Psoas muscle (tissue), 8 donors: Measurements from ENCODE around the gene PHLPP1. TPM values are rescaled to one million over a fixed set of nuclear protein-coding genes. Genes with fewer than 3 reads are reported as not detected.

Experiments used
- ATAC-seq, 4 donors: fragments of 200-7000 bp; cut with Tn5 transposase; one replicate each; pipeline ENCODE4 v1.9.1; 2020; ENCODE audit warnings: moderate library complexity in 3 of 4, mild to moderate bottlenecking in 2 of 4
- DNase-seq, 2 donors: peaks; one replicate each; pipeline ENCODE4 v3.0.0-alpha.2; 2020
- H3K27ac ChIP-seq: fragments of 200-600 bp; one replicate; pipeline ENCODE4 v1.8.0; 2022
- H3K27me3 ChIP-seq, 3 donors: fragments of 200-600 bp in 1 of 3; one replicate each; pipeline versions ENCODE4 v1.6.1 to v1.8.0; 2013 to 2022; ENCODE audit warnings: low read length in 2 of 3, mild to moderate bottlenecking in 2 of 3, moderate library complexity in 1 of 3; ENCODE audit not compliant: insufficient read depth in 3 of 3
- H3K36me3 ChIP-seq, 2 donors: fragments of 200-600 bp in 1 of 2; one replicate each; pipeline versions ENCODE4 v1.6.1 to v1.8.0; 2013 to 2022; ENCODE audit warnings: low read depth in 1 of 2, mild to moderate bottlenecking in 1 of 2, moderate library complexity in 1 of 2; ENCODE audit not compliant: insufficient read depth in 1 of 2
- H3K4me1 ChIP-seq: fragments of 200-600 bp; one replicate; pipeline ENCODE4 v1.8.0; 2022
- H3K4me3 ChIP-seq: fragments of 200-600 bp; one replicate; pipeline ENCODE4 v1.8.0; 2022; ENCODE audit warnings: mild to moderate bottlenecking
- H3K9me3 ChIP-seq: fragments of 200-600 bp; one replicate; pipeline ENCODE4 v1.8.0; 2022
- CTCF ChIP-seq: fragments of 200-600 bp; IDR thresholded peaks from one replicate; pipeline ENCODE4 v1.8.0; 2022; ENCODE audit warnings: antibody characterized with exemption
- WGBS, 3 donors: extraction: QIAGEN DNeasy Blood & Tissue Kit; methylation state at CpG; one replicate each; pipeline versions ENCODE4 v1.1.6 to v1.1.7; 2013; 5-methylcytosine and 5-hydroxymethylcytosine counted together
- intact Hi-C, 2 donors: fragments of 100-400 bp; cut with DNase I; formaldehyde crosslinking; loops; one replicate each; pipeline versions ENCODE4 v1.11.0 to v1.14.2; 2022
- polyA plus RNA-seq, 3 donors: library from polyadenylated mRNA; stranded (reverse); fragments of 200-250 nt; gene quantifications; one replicate each; pipeline ENCODE4 v1.2.3, GENCODE V29; 2013
- total RNA-seq, 4 donors: library from RNA; stranded (reverse); fragmentation: NEBNext Ultra II Directional in 2 of 4; extraction: Animal tissue kit (Norgen Biotek cat#: 25700) in 2 of 4; gene quantifications; one replicate each; pipeline versions ENCODE4 v1.2.1 to v1.2.4, GENCODE V29; 2021 to 2023
- donor health status: healthy with polysubstance abuse.
- donor health status: DM: no; HTN: no; CAD: no; lungs with moderate emphysema.
- donor health status: Bipolar disorder and iron deficiency.
- donor health status: healthy.
- donor health status: DM: yes; HTN: yes; CAD: no.
- donor health status: DM: no; HTN: no; CAD: no.
- donor health status: DM: no; HTN: no; CAD: no.
- donor health status: DM: yes; HTN: yes; CAD: no.

The PHLPP1 gene
- total and polyA plus RNA-seq, 7 donors, result 0.79 to 6.4 (median 3.5) TPM

DNA sequence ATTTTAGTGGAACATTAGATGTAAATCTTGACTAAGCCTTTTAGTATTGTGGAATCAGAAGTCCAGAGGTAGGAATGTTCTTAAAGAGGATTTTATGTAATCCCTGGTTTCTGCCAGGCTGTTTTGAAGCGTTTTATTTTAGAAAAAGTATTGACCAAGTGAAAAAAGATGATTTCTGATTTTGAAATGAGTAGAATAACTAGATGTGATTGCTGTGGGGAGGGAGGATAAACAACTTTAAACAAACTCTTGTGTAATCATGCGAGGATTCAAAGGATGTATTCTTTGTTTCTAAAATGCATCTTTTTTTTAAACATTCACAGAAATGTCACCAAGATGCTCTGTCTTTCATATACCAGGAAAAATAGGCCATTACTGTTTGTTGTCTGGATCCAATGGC is 53.9 kb downstream of the PHLPP1 start:
- Histone ChIP-seq H3K27ac (no peak overlapping the region), H3K9me3 (no peaks in the 10 kb centered on the region), H3K4me3 (no peak overlapping the region), H3K36me3 (no peaks in the 10 kb centered on the region), H3K27me3 (no peaks in the 10 kb centered on the region), H3K4me1 (peaks cover 8% of the 10 kb centered on the region)
- 83 to 89% (median 87%) methylated on average over 2 of the region's 2 CpGs for WGBS, 3 donors
- intact Hi-C loops, result no loop called here
- DNase-seq (no peak), ATAC-seq (no peak)
- no peak for TF ChIP-seq CTCF

- WGBS, 3 donors, result 90 to 97% (median 95%) methylated on average over 4 of the region's 4 CpGs
- Histone ChIP-seq H3K36me3 (no peaks in the 10 kb centered on the region), H3K27ac (no peak overlapping the region), H3K4me1 (peaks cover 8% of the 10 kb centered on the region), H3K4me3 (no peak overlapping the region), H3K27me3 (no peaks in the 10 kb centered on the region), H3K9me3 (no peaks in the 10 kb centered on the region)
- intact Hi-C loops, result no loop called here
- no peak for TF ChIP-seq CTCF
- DNase-seq (no peak), ATAC-seq (no peak)
Measured at GRCh38 chr18:62771494-62772270, 56.3 kb downstream of the PHLPP1 start.

- Histone ChIP-seq H3K9me3 (no peaks in the 10 kb centered on the region), H3K36me3 (no peaks in the 10 kb centered on the region), H3K27ac (no peak overlapping the region), H3K4me1 (peaks cover 5% of the 10 kb centered on the region), H3K27me3 (no peaks in the 10 kb centered on the region), H3K4me3 (no peak overlapping the region)
- DNase-seq (no peak), ATAC-seq (no peak)
- TF ChIP-seq CTCF, result no peak
- intact Hi-C loops, result no loop called here
- WGBS, 3 donors, result 91 to 95% (median 93%) methylated on average over 2 of the region's 2 CpGs
Measured at GRCh38 chr18:62772860-62773584, 57.7 kb downstream of the PHLPP1 start.

DNA sequence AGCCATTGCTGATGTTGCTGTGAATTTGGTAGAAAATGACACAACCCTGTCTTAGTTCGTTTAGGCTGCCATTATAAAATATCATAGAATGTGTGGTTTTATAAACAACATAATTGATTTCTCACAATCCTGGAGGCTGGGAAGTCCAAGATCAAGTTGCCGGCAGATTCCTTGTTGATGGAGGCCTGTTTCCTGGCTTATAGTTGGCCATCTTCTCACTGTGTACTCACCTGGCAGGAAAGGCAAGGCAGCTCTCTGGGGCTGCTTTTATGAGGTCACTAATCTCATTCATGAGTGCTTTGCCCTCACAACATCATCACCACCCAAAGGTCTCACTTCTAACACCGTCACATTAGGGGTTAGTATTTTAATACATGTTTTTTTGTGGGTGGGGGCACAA is 58.4 kb downstream of the PHLPP1 start:
- no peaks in the 10 kb centered on the region for H3K27me3 ChIP-seq
- intact Hi-C loops, result no loop called here
- no peaks in the 10 kb centered on the region for H3K4me1 ChIP-seq
- no peak for TF ChIP-seq CTCF
- DNase-seq (no peak), ATAC-seq (no peak)
- no peak overlapping the region for H3K4me3 ChIP-seq
- no peak overlapping the region for H3K27ac ChIP-seq
- H3K9me3 ChIP-seq, result no peaks in the 10 kb centered on the region
- WGBS, 3 donors, result 90 to 97% (median 95%) methylated on average over 3 of the region's 3 CpGs
- H3K36me3 ChIP-seq, result no peaks in the 10 kb centered on the region
